B cell (primary cell): ENCODE data around the gene ZP1. TPM values are rescaled to one million over a fixed set of nuclear protein-coding genes. Genes with fewer than 3 reads are reported as not detected.

Source experiments
- ATAC-seq: fragments of 200-7000 bp; cut with Tn5 transposase; one replicate; pipeline ENCODE4 v1.10.0; 2021; ENCODE audit warnings: low read depth, mild to moderate bottlenecking, moderate number of reproducible peaks, moderate library complexity
- CTCF ChIA-PET: fragments of 350-600 bp; sonication (Branson Sonifier 250); formaldehyde crosslinking; loops from one replicate; lab custom pipeline; 2021; ENCODE audit warnings: antibody characterized with exemption, inconsistent platforms; lab: Charles Lee
- POLR2A ChIA-PET: fragments of 350-600 bp; sonication (Branson Sonifier 250); formaldehyde crosslinking; loops from one replicate; lab custom pipeline; 2021; ENCODE audit warnings: antibody characterized with exemption; lab: Charles Lee
- DNase-seq: peaks from one replicate; pipeline ENCODE4 v3.0.0; 2013
- H2AFZ ChIP-seq: 2 replicates; pipeline ENCODE4 v1.6.1; 2012; ENCODE audit warnings: mild to moderate bottlenecking, low read depth, low read length; ENCODE audit not compliant: insufficient read depth, poor library complexity, severe bottlenecking
- H3K27ac ChIP-seq, 2 donors: 1 replicate in 1 of 2; 2 replicates in 1 of 2; pipeline ENCODE4 v1.5.1; 2012 to 2013; ENCODE audit warnings: low read length in 2 of 2, mild to moderate bottlenecking in 2 of 2, moderate library complexity in 1 of 2
- H3K27me3 ChIP-seq, 4 experiments: fragments of 200-600 bp in 1 of 4; sonication (generic) in 1 of 4; replicated peaks in 1 of 4; 1 replicate in 2 of 4; 2 replicates in 2 of 4; pipeline versions ENCODE4 v1.6.1 to v1.7.0; 2013 to 2016; ENCODE audit warnings: low read length in 3 of 4, mild to moderate bottlenecking in 2 of 4, mixed read lengths in 1 of 4, moderate library complexity in 1 of 4; ENCODE audit not compliant: insufficient read depth in 4 of 4, control insufficient read depth in 3 of 4; ENCODE audit errors: control extremely low read depth in 1 of 4
- H3K36me3 ChIP-seq, 2 experiments: replicated peaks in 1 of 2; 1 replicate in 1 of 2; 2 replicates in 1 of 2; pipeline versions ENCODE4 v1.6.1 to v1.7.1; 2013; ENCODE audit warnings: low read length in 1 of 2; ENCODE audit not compliant: insufficient read depth in 2 of 2, control insufficient read depth in 1 of 2; ENCODE audit errors: control extremely low read depth in 1 of 2, extremely low read depth in 1 of 2
- H3K4me1 ChIP-seq, 2 donors: fragments of 200-600 bp in 1 of 2; sonication (generic) in 1 of 2; 1 replicate in 1 of 2; 2 replicates in 1 of 2; pipeline versions ENCODE4 v1.5.1 to v1.6.1; 2013 to 2017; ENCODE audit warnings: low read length in 2 of 2; ENCODE audit not compliant: control insufficient read depth in 2 of 2, insufficient read depth in 2 of 2
- H3K4me2 ChIP-seq: replicated peaks from 2 replicates; pipeline ENCODE3; 2012; ENCODE audit warnings: mild to moderate bottlenecking, low read depth, low read length; ENCODE audit not compliant: poor library complexity, severe bottlenecking
- H3K4me3 ChIP-seq, 5 experiments: fragments of 200-600 bp in 1 of 5; sonication (generic) in 1 of 5; 1 replicate in 3 of 5; 2 replicates in 2 of 5; pipeline versions ENCODE4 v1.5.1 to v1.7.0; 2011 to 2016; ENCODE audit warnings: low read length in 4 of 5, mild to moderate bottlenecking in 4 of 5, low read depth in 2 of 5, control low read depth in 1 of 5, moderate library complexity in 1 of 5; ENCODE audit not compliant: insufficient read depth in 1 of 5; ENCODE audit errors: control extremely low read depth in 1 of 5, extremely low read depth in 1 of 5
- H3K79me2 ChIP-seq: fragments of 200-600 bp; sonication (generic); one replicate; pipeline ENCODE4 v1.6.0; 2016; ENCODE audit warnings: low read length; ENCODE audit not compliant: control insufficient read depth, insufficient read depth
- H3K9ac ChIP-seq: fragments of 200-600 bp; sonication (generic); 2 replicates; pipeline ENCODE4 v1.6.1; 2017; ENCODE audit warnings: mild to moderate bottlenecking, low read length, moderate library complexity
- H3K9me3 ChIP-seq, 3 donors: one replicate each; pipeline versions ENCODE4 v1.6.1 to v1.7.1; 2013; ENCODE audit warnings: low read length in 2 of 3; ENCODE audit not compliant: control insufficient read depth in 2 of 3, insufficient read depth in 1 of 3; ENCODE audit errors: control extremely low read depth in 1 of 3
- H4K20me1 ChIP-seq: 2 replicates; pipeline ENCODE4 v1.6.0; 2012; ENCODE audit warnings: mild to moderate bottlenecking, low read length; ENCODE audit not compliant: insufficient read depth, control insufficient read depth, poor library complexity, severe bottlenecking
- H3K27ac Mint-ChIP-seq: one replicate; pipeline ENCODE4 v1.8.0; 2021; ENCODE audit warnings: mixed read lengths
- H3K27me3 Mint-ChIP-seq: one replicate; pipeline ENCODE4 v1.8.0; 2021; ENCODE audit warnings: mixed read lengths
- H3K4me1 Mint-ChIP-seq: one replicate; pipeline ENCODE4 v1.8.0; 2021; ENCODE audit warnings: mixed read lengths
- H3K4me3 Mint-ChIP-seq: one replicate; pipeline ENCODE4 v1.8.0; 2021; ENCODE audit warnings: mixed read lengths
- H3K9me3 Mint-ChIP-seq: one replicate; pipeline ENCODE4 v1.8.0; 2022; ENCODE audit warnings: mixed read lengths; ENCODE audit not compliant: insufficient read depth
- EZH2 ChIP-seq: IDR thresholded peaks from 2 replicates; pipeline ENCODE4 v1.6.1; 2012; ENCODE audit warnings: borderline replicate concordance, low read depth, mild to moderate bottlenecking, moderate library complexity, low read length; ENCODE audit not compliant: insufficient read depth, poor library complexity, severe bottlenecking
- WGBS: methylation state at CpG from one replicate; pipeline ENCODE4 v1.1.5; 2013; ENCODE audit warnings: missing lambda C conversion rate; ENCODE audit not compliant: insufficient coverage; 5-methylcytosine and 5-hydroxymethylcytosine counted together
- intact Hi-C: fragments of 100-400 bp; cut with micrococcal nuclease; formaldehyde crosslinking; loops from one replicate; pipeline ENCODE4 v1.10.0; 2022
- polyA plus RNA-seq: library from polyadenylated mRNA; depleted of rRNA; stranded (reverse); fragments of >200 nt; gene quantifications from 2 replicates; pipeline ENCODE4 v1.2.3, GENCODE V29; 2012
- total RNA-seq, 2 donors: library from RNA; stranded (reverse); fragments of 120-200 nt in 1 of 2; gene quantifications; 1 replicate in 1 of 2; 2 replicates in 1 of 2; pipeline versions ENCODE4 v1.2.3 to v1.2.4, GENCODE V29; 2013 to 2022
- TF ChIP-seq, protein P1 (sequence below): fragments of 200-600 bp; IDR thresholded peaks from one replicate; pipeline ENCODE4 v1.8.0; 2022; ENCODE audit warnings: antibody characterized with exemption, mild to moderate bottlenecking

ZP1 gene
- total and polyA plus RNA-seq, 2 donors (not counting 1 experiment from before 2014, with no cell fraction given) = 0.06 TPM; not detected in 1

GRCh38 chr11:60871378-60872061 is 4.2 kb downstream of the ZP1 start:
- Mint-ChIP-seq H3K4me3 (no peak overlapping the region), H3K9me3 (no peaks in the 10 kb centered on the region), H3K27me3 (no peaks in the 10 kb centered on the region), H3K27ac (no peak overlapping the region), H3K4me1 (no peaks in the 10 kb centered on the region)
- H3K9ac ChIP-seq = no peak overlapping the region
- no peak overlapping the region for H2AFZ ChIP-seq
- H3K4me3 ChIP-seq = no peak overlapping the region
- WGBS = 71% methylated on average over 5 of the region's 7 CpGs
- TF ChIP-seq, protein P1, sequence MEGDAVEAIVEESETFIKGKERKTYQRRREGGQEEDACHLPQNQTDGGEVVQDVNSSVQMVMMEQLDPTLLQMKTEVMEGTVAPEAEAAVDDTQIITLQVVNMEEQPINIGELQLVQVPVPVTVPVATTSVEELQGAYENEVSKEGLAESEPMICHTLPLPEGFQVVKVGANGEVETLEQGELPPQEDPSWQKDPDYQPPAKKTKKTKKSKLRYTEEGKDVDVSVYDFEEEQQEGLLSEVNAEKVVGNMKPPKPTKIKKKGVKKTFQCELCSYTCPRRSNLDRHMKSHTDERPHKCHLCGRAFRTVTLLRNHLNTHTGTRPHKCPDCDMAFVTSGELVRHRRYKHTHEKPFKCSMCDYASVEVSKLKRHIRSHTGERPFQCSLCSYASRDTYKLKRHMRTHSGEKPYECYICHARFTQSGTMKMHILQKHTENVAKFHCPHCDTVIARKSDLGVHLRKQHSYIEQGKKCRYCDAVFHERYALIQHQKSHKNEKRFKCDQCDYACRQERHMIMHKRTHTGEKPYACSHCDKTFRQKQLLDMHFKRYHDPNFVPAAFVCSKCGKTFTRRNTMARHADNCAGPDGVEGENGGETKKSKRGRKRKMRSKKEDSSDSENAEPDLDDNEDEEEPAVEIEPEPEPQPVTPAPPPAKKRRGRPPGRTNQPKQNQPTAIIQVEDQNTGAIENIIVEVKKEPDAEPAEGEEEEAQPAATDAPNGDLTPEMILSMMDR = no peak
- no peak for TF ChIP-seq EZH2
- ATAC-seq (no peak), DNase-seq (no peak)
- H3K4me2 ChIP-seq = no peak overlapping the region
- no peaks in the 10 kb centered on the region for H3K36me3 ChIP-seq
- H4K20me1 ChIP-seq = no peaks in the 10 kb centered on the region
- no peaks in the 10 kb centered on the region for H3K79me2 ChIP-seq
- intact Hi-C loops = no loop called here
- CTCF ChIA-PET = interaction anchor here (1.0 to 1.3 kb wide), 3 partner anchors 15 to 41 kb away, joined by 3 to 4 read pairs (median 3); no protein-coding TSS in a partner anchor
- no peaks in the 10 kb centered on the region for H3K4me1 ChIP-seq
- H3K9me3 ChIP-seq = no peaks in the 10 kb centered on the region
- no peaks in the 10 kb centered on the region for H3K27me3 ChIP-seq
- no peak overlapping the region for H3K27ac ChIP-seq
- POLR2A ChIA-PET = no interaction called here
